Keratinocyte (primary cell): ENCODE results near the gene ZFP36. TPM values are rescaled to one million over a fixed set of nuclear protein-coding genes. Genes with fewer than 3 reads are reported as not detected.
A peak's percentile ranks its signal among the peaks of the same experiment; 100 is the strongest.

Experiments used
- DNase-seq: peaks from one replicate; pipeline ENCODE4 v3.0.0-alpha.2; 2011; ENCODE audit warnings: low read depth, missing footprints, low spot score
- FAIRE-seq: peaks from 2 replicates; lab custom pipeline; 2011; peaks lifted over from hg19 to GRCh38; lab: Jason Lieb, UNC
- H2AFZ ChIP-seq: 2 replicates; pipeline ENCODE4 v1.6.0; 2012; ENCODE audit warnings: low read length, control low read depth, inconsistent platforms; ENCODE audit not compliant: control insufficient read depth
- H3K27ac ChIP-seq: 2 replicates; pipeline ENCODE4 v1.5.1; 2011; ENCODE audit warnings: low read length; ENCODE audit not compliant: control insufficient read depth, insufficient read depth
- H3K27me3 ChIP-seq: 3 replicates; pipeline ENCODE4 v1.6.0; 2011; ENCODE audit warnings: low read length; ENCODE audit not compliant: control insufficient read depth, insufficient read depth; ENCODE audit errors: extremely low read depth
- H3K36me3 ChIP-seq, 2 experiments: 2 replicates in 1 of 2; 3 replicates in 1 of 2; pipeline ENCODE4 v1.5.1; 2011; ENCODE audit warnings: low read length in 2 of 2, mild to moderate bottlenecking in 1 of 2; ENCODE audit not compliant: control insufficient read depth in 2 of 2, insufficient read depth in 2 of 2; ENCODE audit errors: extremely low read depth in 1 of 2
- H3K4me1 ChIP-seq: 3 replicates; pipeline ENCODE4 v1.5.1; 2011; ENCODE audit warnings: low read length; ENCODE audit not compliant: control insufficient read depth, insufficient read depth; ENCODE audit errors: extremely low read depth
- H3K4me2 ChIP-seq: 3 replicates; pipeline ENCODE4 v1.6.0; 2011; ENCODE audit warnings: low read depth, low read length; ENCODE audit not compliant: control insufficient read depth, insufficient read depth; ENCODE audit errors: extremely low read depth
- H3K4me3 ChIP-seq, 3 experiments: fragments of 200-600 bp in 1 of 3; sonication (generic) in 1 of 3; 2 replicates in 2 of 3; 3 replicates in 1 of 3; pipeline ENCODE4 v1.5.1; 2011 to 2016; ENCODE audit warnings: low read length in 3 of 3, mild to moderate bottlenecking in 3 of 3, control low read depth in 2 of 3, inconsistent platforms in 1 of 3, low read depth in 1 of 3, mixed read lengths in 1 of 3, mixed run types in 1 of 3, moderate library complexity in 1 of 3; ENCODE audit not compliant: control insufficient read depth in 2 of 3, insufficient read depth in 2 of 3; ENCODE audit errors: extremely low read depth in 1 of 3
- H3K79me2 ChIP-seq: 2 replicates; pipeline ENCODE4 v1.6.0; 2012; ENCODE audit warnings: low read length; ENCODE audit not compliant: control insufficient read depth, insufficient read depth
- H3K9ac ChIP-seq: 3 replicates; pipeline ENCODE4 v1.6.0; 2011; ENCODE audit warnings: low read length; ENCODE audit not compliant: control insufficient read depth, insufficient read depth; ENCODE audit errors: extremely low read depth
- H3K9me1 ChIP-seq: 3 replicates; pipeline ENCODE4 v1.6.0; 2011; ENCODE audit warnings: low read length; ENCODE audit not compliant: control insufficient read depth, insufficient read depth; ENCODE audit errors: extremely low read depth
- H3K9me3 ChIP-seq: 2 replicates; pipeline ENCODE4 v1.5.1; 2012; ENCODE audit warnings: low read depth, low read length; ENCODE audit not compliant: control insufficient read depth
- H4K20me1 ChIP-seq: 3 replicates; pipeline ENCODE4 v1.6.0; 2011; ENCODE audit warnings: low read length; ENCODE audit not compliant: control insufficient read depth, insufficient read depth; ENCODE audit errors: extremely low read depth
- CTCF ChIP-seq, 3 experiments: IDR thresholded peaks in 1 of 3; conservative IDR thresholded peaks in 1 of 3; optimal IDR thresholded peaks in 1 of 3; 2 replicates in 2 of 3; 3 replicates in 1 of 3; pipeline versions ENCODE3 to v1.5.1; 2011; ENCODE audit warnings: low read length in 3 of 3, mild to moderate bottlenecking in 3 of 3, moderate library complexity in 2 of 3, control low read depth in 1 of 3, inconsistent platforms in 1 of 3; ENCODE audit not compliant: insufficient read depth in 2 of 3; ENCODE audit errors: extremely low read depth in 1 of 3
- EZH2 ChIP-seq: IDR thresholded peaks from one replicate; pipeline ENCODE4 v1.6.1; 2012; ENCODE audit warnings: inconsistent platforms, mild to moderate bottlenecking, low read length, moderate library complexity
- dilution Hi-C: fragments of 300-500 bp; cut with MboI; formaldehyde crosslinking; loops from one replicate; pipeline ENCODE4 v1.7.0; 2020; ENCODE audit warnings: low sequenced_read_pairs; ENCODE audit not compliant: extremely low pct_ligation_motif_present
- polyA plus RNA-seq, 5 experiments: library from polyadenylated mRNA; depleted of rRNA in 3 of 5; stranded (reverse) in 3 of 5; stranded (forward) in 1 of 5; unstranded in 1 of 5; fragments of >200 nt; gene quantifications; 1 replicate in 1 of 5; 2 replicates in 3 of 5; 3 replicates in 1 of 5; pipeline versions ENCODE4 v1.2.1 to v1.2.3, GENCODE V29; 2011 to 2012; ENCODE audit warnings: missing spikeins in 2 of 5, low read depth in 1 of 5, low replicate concordance in 1 of 5

Gene ZFP36
- polyA plus RNA-seq, 1 donor (not counting 4 experiments of a cell fraction or from before 2014, with no cell fraction given), result 12.8 TPM

- dilution Hi-C loops, result no loop called here
- H3K4me1 ChIP-seq, result peaks cover 23% of the 10 kb centered on the region
Measured at GRCh38 chr19:39360599-39360998, 46.0 kb upstream of the ZFP36 start.

GRCh38 chr19:39362682-39363657 is 43.7 kb upstream of the ZFP36 start:
- DNase-seq (no peak), FAIRE-seq (peak; percentile 64)
- Histone ChIP-seq H3K9me1 (peaks cover 3% of the 10 kb centered on the region), H3K9me3 (no peaks in the 10 kb centered on the region), H3K27ac (peak overlapping the region; percentile 57), H3K9ac (peak overlapping the region; percentile 24), H3K4me1 (peaks cover 23% of the 10 kb centered on the region), H3K27me3 (no peaks in the 10 kb centered on the region), H3K79me2 (no peaks in the 10 kb centered on the region), H4K20me1 (no peaks in the 10 kb centered on the region), H3K4me2 (peak overlapping the region; percentile 46), H3K4me3 (no peak overlapping the region), H2AFZ (peak overlapping the region; percentile 2), H3K36me3 (peaks cover 11 to 35% of the 10 kb centered on the region in 2 experiments)
- TF ChIP-seq CTCF (optimal IDR thresholded peaks at IDR 0.05 in 1 of 3, IDR thresholded peaks at IDR 0.05 in 1 of 3, conservative IDR thresholded peaks at IDR 0.05 in 1 of 3; ENCODE audit: extremely low read depth in 1 of 3, insufficient read depth in 2 of 3, low read length in 3 of 3), result no peak
- TF ChIP-seq EZH2, result no peak
- dilution Hi-C loops, result no loop called here

More at GRCh38 chr19:39360599-39360998, 46.0 kb upstream of the ZFP36 start:
- TF ChIP-seq EZH2 (no peak), CTCF (optimal IDR thresholded peaks at IDR 0.05 in 1 of 3, IDR thresholded peaks at IDR 0.05 in 1 of 3, conservative IDR thresholded peaks at IDR 0.05 in 1 of 3; ENCODE audit: extremely low read depth in 1 of 3, insufficient read depth in 2 of 3, low read length in 3 of 3) (no peak)
- H3K79me2 ChIP-seq, result no peaks in the 10 kb centered on the region
- H3K9me3 ChIP-seq, result no peaks in the 10 kb centered on the region
- H3K27ac ChIP-seq, result no peak overlapping the region
- no peak overlapping the region for H3K4me3 ChIP-seq
- no peak for FAIRE-seq
- no peak overlapping the region for H3K4me2 ChIP-seq
- peaks cover 3% of the 10 kb centered on the region for H3K9me1 ChIP-seq
- H2AFZ ChIP-seq, result no peak overlapping the region
- H3K9ac ChIP-seq, result no peak overlapping the region
- H4K20me1 ChIP-seq, result no peaks in the 10 kb centered on the region
- peaks cover 22 to 51% of the 10 kb centered on the region in 2 experiments for H3K36me3 ChIP-seq
- DNase-seq, result no peak
- H3K27me3 ChIP-seq, result no peaks in the 10 kb centered on the region
